Endodermal cell (in vitro differentiated cells): Measurements from ENCODE around the gene KIF9. TPM values are rescaled to one million over a fixed set of nuclear protein-coding genes. Genes with fewer than 3 reads are reported as not detected.
"Not testable (repeated sequence)": the region's sequence is repeated elsewhere in the genome, so short reads cannot be mapped to it uniquely, and the experiment has no call there.

Experiments used
- DNase-seq: peaks from one replicate; pipeline ENCODE4 v3.0.0-alpha.2; 2017
- H3K27ac ChIP-seq: 2 replicates; pipeline ENCODE4 v1.5.1; 2013; ENCODE audit warnings: mild to moderate bottlenecking, low read depth, low read length, moderate library complexity
- H3K27me3 ChIP-seq: 2 replicates; pipeline ENCODE4 v1.6.1; 2013; ENCODE audit warnings: mild to moderate bottlenecking, low read length, moderate library complexity; ENCODE audit not compliant: insufficient read depth, control insufficient read depth, poor library complexity, severe bottlenecking
- H3K36me3 ChIP-seq: 2 replicates; pipeline ENCODE4 v1.7.0; 2013; ENCODE audit warnings: mild to moderate bottlenecking, low read length, moderate library complexity; ENCODE audit not compliant: control insufficient read depth, insufficient read depth
- H3K4me1 ChIP-seq: one replicate; pipeline ENCODE4 v1.7.0; 2013; ENCODE audit warnings: low read length; ENCODE audit not compliant: control insufficient read depth, insufficient read depth
- H3K4me3 ChIP-seq: 2 replicates; pipeline ENCODE4 v1.5.1; 2013; ENCODE audit warnings: mild to moderate bottlenecking, low read length, moderate library complexity
- H3K9ac ChIP-seq: 2 replicates; pipeline ENCODE4 v1.6.1; 2013; ENCODE audit warnings: mild to moderate bottlenecking, low read length, moderate library complexity; ENCODE audit not compliant: poor library complexity, severe bottlenecking; ENCODE audit errors: extremely low read depth
- H3K9me3 ChIP-seq: 2 replicates; pipeline ENCODE4 v1.6.1; 2013; ENCODE audit warnings: mild to moderate bottlenecking, low read length, moderate library complexity; ENCODE audit not compliant: control insufficient read depth
- H3K27ac Mint-ChIP-seq: 2 replicates; pipeline ENCODE4 v1.8.0; 2020; ENCODE audit warnings: mixed read lengths
- H3K27me3 Mint-ChIP-seq: 2 replicates; pipeline ENCODE4 v1.8.0; 2021; ENCODE audit warnings: mild to moderate bottlenecking, mixed read lengths; ENCODE audit not compliant: insufficient read depth
- H3K36me3 Mint-ChIP-seq: 2 replicates; pipeline ENCODE4 v1.8.0; 2020; ENCODE audit warnings: low read depth, mixed read lengths
- H3K4me1 Mint-ChIP-seq: 2 replicates; pipeline ENCODE4 v1.8.0; 2020; ENCODE audit warnings: mixed read lengths
- H3K4me3 Mint-ChIP-seq: 2 replicates; pipeline ENCODE4 v1.8.0; 2020; ENCODE audit warnings: mild to moderate bottlenecking, moderate library complexity, mixed read lengths
- H3K9me3 Mint-ChIP-seq: 2 replicates; pipeline ENCODE4 v1.8.0; 2020; ENCODE audit warnings: mild to moderate bottlenecking, mixed read lengths
- WGBS, 2 experiments: methylation state at CpG; one replicate each; pipeline versions ENCODE4 v1.1.5 to v1.1.7; 2013; ENCODE audit warnings: missing lambda C conversion rate in 2 of 2, mixed read lengths in 1 of 2; ENCODE audit not compliant: insufficient coverage in 1 of 2, insufficient read length in 1 of 2; 5-methylcytosine and 5-hydroxymethylcytosine counted together
- total RNA-seq, 2 donors: library from RNA; stranded (reverse); fragmentation: NEBNext Ultra II Directional in 1 of 2; extraction: Animal tissue kit (Norgen Biotek cat#: 25700) in 1 of 2; gene quantifications; 2 replicates in 1 of 2; 3 replicates in 1 of 2; pipeline ENCODE4 v1.2.1, GENCODE V29; 2021
- TF ChIP-seq, protein P1 (sequence below): fragments of 200-600 bp; sonication (generic); conservative IDR thresholded peaks from 2 replicates; pipeline ENCODE4 v1.5.0; 2021; ENCODE audit warnings: antibody characterized with exemption, mild to moderate bottlenecking

Gene KIF9
- total RNA-seq, 2 donors from 2014 or later = 9.9 TPM

DNA sequence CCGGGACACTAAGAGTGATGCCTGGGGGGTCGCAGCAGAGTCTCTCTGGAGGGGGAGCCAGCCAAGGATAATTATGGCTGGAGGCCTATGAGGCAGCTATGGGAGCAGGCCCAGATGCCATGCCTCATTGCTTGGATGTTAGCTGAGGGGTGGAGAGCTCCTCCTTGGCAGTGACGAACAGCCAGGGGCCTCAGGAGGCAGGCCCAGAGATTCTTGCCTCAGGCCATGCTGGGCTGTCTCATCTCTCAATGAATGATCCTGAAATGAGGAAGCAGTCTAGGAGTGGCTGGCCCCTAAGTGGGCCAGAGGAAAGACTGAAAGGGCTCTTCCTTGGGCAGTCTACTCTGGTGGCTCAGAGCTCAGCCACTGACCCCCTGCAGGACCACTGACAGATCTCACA, 21.3 kb downstream of the KIF9 start:
- Mint-ChIP-seq H3K27ac (no peak overlapping the region), H3K4me1 (peaks cover 14% of the 10 kb centered on the region), H3K27me3 (no peaks in the 10 kb centered on the region), H3K36me3 (no peaks in the 10 kb centered on the region), H3K4me3 (no peak overlapping the region), H3K9me3 (no peaks in the 10 kb centered on the region)
- Histone ChIP-seq H3K9me3 (no peaks in the 10 kb centered on the region), H3K4me1 (no peaks in the 10 kb centered on the region), H3K4me3 (no peak overlapping the region), H3K27me3 (no peaks in the 10 kb centered on the region), H3K27ac (no peak overlapping the region), H3K9ac (no peak overlapping the region), H3K36me3 (no peaks in the 10 kb centered on the region)
- DNase-seq = no peak
- WGBS, 2 experiments = 90 to 92% methylated on average over 3 of the region's 3 CpGs
- TF ChIP-seq, protein P1, sequence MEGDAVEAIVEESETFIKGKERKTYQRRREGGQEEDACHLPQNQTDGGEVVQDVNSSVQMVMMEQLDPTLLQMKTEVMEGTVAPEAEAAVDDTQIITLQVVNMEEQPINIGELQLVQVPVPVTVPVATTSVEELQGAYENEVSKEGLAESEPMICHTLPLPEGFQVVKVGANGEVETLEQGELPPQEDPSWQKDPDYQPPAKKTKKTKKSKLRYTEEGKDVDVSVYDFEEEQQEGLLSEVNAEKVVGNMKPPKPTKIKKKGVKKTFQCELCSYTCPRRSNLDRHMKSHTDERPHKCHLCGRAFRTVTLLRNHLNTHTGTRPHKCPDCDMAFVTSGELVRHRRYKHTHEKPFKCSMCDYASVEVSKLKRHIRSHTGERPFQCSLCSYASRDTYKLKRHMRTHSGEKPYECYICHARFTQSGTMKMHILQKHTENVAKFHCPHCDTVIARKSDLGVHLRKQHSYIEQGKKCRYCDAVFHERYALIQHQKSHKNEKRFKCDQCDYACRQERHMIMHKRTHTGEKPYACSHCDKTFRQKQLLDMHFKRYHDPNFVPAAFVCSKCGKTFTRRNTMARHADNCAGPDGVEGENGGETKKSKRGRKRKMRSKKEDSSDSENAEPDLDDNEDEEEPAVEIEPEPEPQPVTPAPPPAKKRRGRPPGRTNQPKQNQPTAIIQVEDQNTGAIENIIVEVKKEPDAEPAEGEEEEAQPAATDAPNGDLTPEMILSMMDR = no peak

DNA sequence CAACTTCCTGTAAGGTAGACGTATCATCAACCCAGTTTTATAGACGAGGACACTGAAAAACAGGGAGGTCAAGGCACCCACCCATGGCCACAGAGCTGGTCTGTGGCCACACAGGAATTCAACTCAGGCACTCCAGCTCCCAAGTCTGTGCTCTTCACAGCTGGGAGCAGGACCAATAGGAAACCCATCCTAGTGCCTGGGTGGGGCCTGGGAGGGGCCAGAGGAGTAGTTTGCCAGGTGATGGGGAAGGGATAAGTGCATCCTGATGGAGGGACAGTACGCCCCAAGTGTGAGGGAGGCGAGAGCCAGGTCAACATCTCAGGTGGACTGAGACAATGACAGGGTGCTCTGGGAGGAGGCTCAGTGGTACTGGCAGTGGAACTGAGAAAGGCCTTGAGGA, 22.0 kb downstream of the KIF9 start:
- Histone ChIP-seq H3K27me3 (no peaks in the 10 kb centered on the region), H3K4me1 (no peaks in the 10 kb centered on the region), H3K9me3 (no peaks in the 10 kb centered on the region), H3K27ac (no peak overlapping the region), H3K36me3 (no peaks in the 10 kb centered on the region), H3K4me3 (no peak overlapping the region), H3K9ac (no peak overlapping the region)
- H3K4me1 Mint-ChIP-seq = peaks cover 14% of the 10 kb centered on the region
- H3K4me3 Mint-ChIP-seq = no peak overlapping the region
- TF ChIP-seq, protein P1 = no peak
- no peaks in the 10 kb centered on the region for H3K9me3 Mint-ChIP-seq
- H3K27me3 Mint-ChIP-seq = no peaks in the 10 kb centered on the region
- no peak for DNase-seq
- 88 to 100% methylated on average over 3 to 4 of the region's 4 CpGs for WGBS, 2 experiments
- no peak overlapping the region for H3K27ac Mint-ChIP-seq
- H3K36me3 Mint-ChIP-seq = no peaks in the 10 kb centered on the region

DNA sequence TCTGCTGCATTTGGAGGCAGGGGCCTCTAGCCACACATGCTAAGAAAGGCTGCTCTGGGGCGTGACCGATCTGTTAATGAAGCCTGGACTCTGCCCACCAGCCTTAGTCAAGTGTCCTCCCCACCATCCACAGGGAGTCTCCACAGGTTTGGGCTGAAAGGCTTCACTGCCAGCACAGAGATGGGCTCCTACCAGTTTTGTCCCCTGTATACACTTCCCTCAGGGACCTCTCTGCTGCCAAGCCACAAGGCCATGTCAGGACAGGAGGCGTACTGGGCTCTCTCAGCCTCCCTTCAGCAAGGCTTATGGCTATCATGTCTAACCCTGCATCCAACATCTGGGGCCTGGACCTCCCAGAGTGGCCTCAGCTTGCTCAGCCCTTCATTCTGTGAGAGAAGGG, 23.5 kb downstream of the KIF9 start:
- H3K36me3 ChIP-seq = no peaks in the 10 kb centered on the region
- no peak overlapping the region for H3K27ac ChIP-seq
- no peak for DNase-seq
- Mint-ChIP-seq H3K36me3 (no peaks in the 10 kb centered on the region), H3K4me3 (no peak overlapping the region), H3K27me3 (no peaks in the 10 kb centered on the region), H3K9me3 (no peaks in the 10 kb centered on the region), H3K4me1 (peaks cover 14% of the 10 kb centered on the region), H3K27ac (peak overlapping the region; percentile 72)
- no peak overlapping the region for H3K4me3 ChIP-seq
- H3K4me1 ChIP-seq = no peaks in the 10 kb centered on the region
- H3K9ac ChIP-seq = no peak overlapping the region
- no peaks in the 10 kb centered on the region for H3K27me3 ChIP-seq
- TF ChIP-seq, protein P1 = no peak
- 93 to 100% methylated on average over 3 of the region's 3 CpGs for WGBS, 2 experiments
- H3K9me3 ChIP-seq = no peaks in the 10 kb centered on the region

DNA sequence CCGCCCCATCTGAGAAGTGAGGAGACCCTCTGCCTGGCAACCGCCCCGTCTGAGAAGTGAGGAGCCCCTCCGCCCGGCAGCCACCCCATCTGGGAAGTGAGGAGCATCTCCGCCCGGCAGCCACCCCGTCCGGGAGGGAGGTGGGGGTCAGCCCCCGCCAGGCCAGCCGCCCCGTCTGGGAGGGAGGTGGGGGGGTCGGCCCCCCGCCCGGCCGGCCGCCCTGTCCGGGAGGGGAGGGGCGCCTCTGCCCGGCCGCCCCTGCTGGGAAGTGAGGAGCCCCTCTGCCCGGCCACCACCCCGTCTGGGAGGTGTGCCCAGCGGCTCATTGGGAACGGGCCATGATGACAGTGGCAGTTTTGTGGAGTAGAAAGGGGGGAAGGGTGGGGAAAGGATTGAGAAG, 26.3 kb downstream of the KIF9 start:
- H3K36me3 Mint-ChIP-seq, H3K27ac Mint-ChIP-seq, H3K27me3 ChIP-seq, H3K4me3 ChIP-seq, H3K27me3 Mint-ChIP-seq, H3K27ac ChIP-seq, H3K9me3 ChIP-seq, H3K9ac ChIP-seq, H3K36me3 ChIP-seq, H3K9me3 Mint-ChIP-seq, DNase-seq, H3K4me3 Mint-ChIP-seq, H3K4me1 ChIP-seq: not testable (repeated sequence)
- 94% methylated on average over 25 of the region's 25 CpGs; no CpG with 5 or more reads in 1 of the 2 experiments for WGBS, 2 experiments
- H3K4me1 Mint-ChIP-seq = peaks cover 14% of the 10 kb centered on the region
